PC-9 (cell line): ENCODE data around the gene CTRB2. TPM values are rescaled to one million over a fixed set of nuclear protein-coding genes. Genes with fewer than 3 reads are reported as not detected.

Experiments used
- BruUV-seq: library from RNA; stranded (reverse); fragments of 400-500 nt; replicated peaks from 2 replicates; lab custom pipeline; 2021; lab: Mats Ljungman, UMichigan
- CTCF ChIA-PET: fragments of 300-600 bp; sonication (Branson Sonifier 250); formaldehyde crosslinking; loops from one replicate; lab custom pipeline; 2022; ENCODE audit warnings: antibody characterized with exemption; lab: Charles Lee
- POLR2A ChIA-PET: fragments of 300-600 bp; sonication (Branson Sonifier 250); formaldehyde crosslinking; loops from one replicate; lab custom pipeline; 2022; ENCODE audit warnings: antibody characterized with exemption; ENCODE audit not compliant: unreplicated experiment; lab: Charles Lee
- DNase-seq, 2 experiments: peaks; one replicate each; pipeline versions ENCODE4 v3.0.0 to v3.0.0-alpha.2; 2015 to 2022; ENCODE audit warnings: mixed read lengths in 1 of 2
- H2AFZ ChIP-seq: fragments of 200-600 bp; sonication (generic); 2 replicates; pipeline ENCODE4 v1.8.1; 2017; ENCODE audit warnings: antibody characterized with exemption
- H3F3A ChIP-seq: fragments of 200-600 bp; sonication (generic); 2 replicates; pipeline ENCODE4 v1.8.1; 2017; ENCODE audit warnings: antibody characterized with exemption, mild to moderate bottlenecking, low read depth; ENCODE audit not compliant: insufficient read depth
- H3K27ac ChIP-seq: fragments of 200-600 bp; sonication (generic); 2 replicates; pipeline ENCODE4 v1.6.1; 2016; ENCODE audit warnings: mixed run types
- H3K27me3 ChIP-seq: fragments of 200-600 bp; sonication (generic); 2 replicates; pipeline ENCODE4 v1.6.1; 2016; ENCODE audit warnings: low read depth, mixed run types; ENCODE audit not compliant: insufficient read depth
- H3K36me3 ChIP-seq: fragments of 200-600 bp; sonication (generic); 2 replicates; pipeline ENCODE4 v1.6.1; 2016; ENCODE audit warnings: low read depth, mixed run types
- H3K4me1 ChIP-seq: fragments of 200-600 bp; sonication (generic); replicated peaks from 2 replicates; pipeline ENCODE4 v1.6.1; 2016; ENCODE audit warnings: mixed run types; ENCODE audit not compliant: insufficient read depth
- H3K4me2 ChIP-seq: fragments of 200-600 bp; sonication (generic); 2 replicates; pipeline ENCODE4 v1.6.1; 2017; ENCODE audit warnings: mixed run types
- H3K4me3 ChIP-seq: fragments of 200-600 bp; sonication (generic); 2 replicates; pipeline ENCODE4 v1.6.1; 2016; ENCODE audit warnings: mixed run types
- H3K79me2 ChIP-seq: fragments of 200-600 bp; sonication (generic); 2 replicates; pipeline ENCODE4 v1.6.1; 2017; ENCODE audit warnings: low read depth, mixed run types
- H3K9me2 ChIP-seq: fragments of 200-600 bp; sonication (generic); 2 replicates; pipeline ENCODE4 v1.8.1; 2017; ENCODE audit warnings: mild to moderate bottlenecking; ENCODE audit not compliant: insufficient read depth
- H3K9me3 ChIP-seq: fragments of 200-600 bp; sonication (generic); 2 replicates; pipeline ENCODE4 v1.8.1; 2016; ENCODE audit warnings: low read depth; ENCODE audit not compliant: insufficient read depth
- H4K20me1 ChIP-seq: fragments of 200-600 bp; sonication (generic); 2 replicates; pipeline ENCODE4 v1.8.1; 2017; ENCODE audit not compliant: insufficient read depth
- CTCF ChIP-seq: fragments of 200-600 bp; sonication (generic); conservative IDR thresholded peaks from 2 replicates; pipeline ENCODE4 v1.6.1; 2017; ENCODE audit warnings: mixed run types, antibody characterized with exemption, mild to moderate bottlenecking, moderate library complexity
- EZH2 ChIP-seq: fragments of 200-600 bp; sonication (generic); IDR thresholded peaks from 2 replicates; pipeline ENCODE4 v1.8.0; 2017; ENCODE audit warnings: antibody characterized with exemption, low read depth
- intact Hi-C: fragments of 100-400 bp; cut with micrococcal nuclease; formaldehyde crosslinking; loops from one replicate; pipeline ENCODE4 v1.10.0; 2022; ENCODE audit not compliant: unreplicated experiment
- total RNA-seq: library from RNA; stranded (reverse); gene quantifications from 2 replicates; pipeline ENCODE4 v1.2.3, GENCODE V29; 2021

CTRB2 gene
- total RNA-seq, 1 experiment from 2014 or later: not detected

- no peak for TF ChIP-seq EZH2
- TF ChIP-seq CTCF: no peak
- no peak for DNase-seq
- no TSS peak for BruUV-seq
- peaks cover 63% of the 10 kb centered on the region for H3K4me1 ChIP-seq
- no peak overlapping the region for H3K27ac ChIP-seq
- H3F3A ChIP-seq: peaks cover 33% of the 10 kb centered on the region
- no peaks in the 10 kb centered on the region for H3K9me3 ChIP-seq
- no peaks in the 10 kb centered on the region for H3K9me2 ChIP-seq
- ChIA-PET POLR2A (interaction anchor here (0.6 to 0.9 kb wide), 2 partner anchors 31 to 80 kb away, joined by 4 read pairs; no protein-coding TSS in a partner anchor), CTCF (no interaction called here)
- intact Hi-C loops: no loop called here
- no peaks in the 10 kb centered on the region for H3K36me3 ChIP-seq
- H2AFZ ChIP-seq: no peak overlapping the region
- peaks cover 45% of the 10 kb centered on the region for H4K20me1 ChIP-seq
- peaks cover 59% of the 10 kb centered on the region for H3K79me2 ChIP-seq
- H3K27me3 ChIP-seq: no peaks in the 10 kb centered on the region
- H3K4me3 ChIP-seq: peak overlapping the region; percentile 71; the same call in 1 of the 2 replicates
- H3K4me2 ChIP-seq: peak overlapping the region; percentile 79
These were observed 42.5 kb upstream of the CTRB2 start for GRCh38 chr16:75249441-75249840.

GRCh38 chr16:75248536-75249380 lies 41.8 kb upstream of the CTRB2 start:
- no peaks in the 10 kb centered on the region for H3K27me3 ChIP-seq
- no peak overlapping the region for H3K27ac ChIP-seq
- DNase-seq: no peak
- H3K4me1 ChIP-seq: peaks cover 68% of the 10 kb centered on the region
- H3K79me2 ChIP-seq: peaks cover 66% of the 10 kb centered on the region
- no TSS peak for BruUV-seq
- no peak for TF ChIP-seq EZH2
- no peak for TF ChIP-seq CTCF
- H3K36me3 ChIP-seq: no peaks in the 10 kb centered on the region
- ChIA-PET CTCF (no interaction called here), POLR2A (no interaction called here)
- H2AFZ ChIP-seq: no peak overlapping the region
- no peaks in the 10 kb centered on the region for H3K9me2 ChIP-seq
- peaks cover 38% of the 10 kb centered on the region for H4K20me1 ChIP-seq
- peaks cover 36% of the 10 kb centered on the region for H3F3A ChIP-seq
- intact Hi-C loops: no loop called here
- H3K4me2 ChIP-seq: peak overlapping the region; percentile 76; the same call in 1 of the 2 replicates
- H3K9me3 ChIP-seq: no peaks in the 10 kb centered on the region
- H3K4me3 ChIP-seq: no peak overlapping the region

- no peak for DNase-seq
- no peak for TF ChIP-seq EZH2
- TF ChIP-seq CTCF: no peak
- ChIA-PET POLR2A (no interaction called here), CTCF (no interaction called here)
- no TSS peak for BruUV-seq
- Histone ChIP-seq H3K9me3 (no peaks in the 10 kb centered on the region), H3K79me2 (peaks cover 72% of the 10 kb centered on the region), H3F3A (peaks cover 36% of the 10 kb centered on the region), H3K4me1 (peaks cover 72% of the 10 kb centered on the region), H2AFZ (no peak overlapping the region), H3K36me3 (no peaks in the 10 kb centered on the region), H4K20me1 (peaks cover 35% of the 10 kb centered on the region), H3K4me2 (peak overlapping the region; percentile 76; the same call in 1 of the 2 replicates), H3K9me2 (no peaks in the 10 kb centered on the region), H3K4me3 (no peak overlapping the region), H3K27me3 (no peaks in the 10 kb centered on the region), H3K27ac (no peak overlapping the region; the same call in 1 of the 2 replicates)
- intact Hi-C loops: no loop called here
These were observed 41.2 kb upstream of the CTRB2 start for GRCh38 chr16:75248142-75248535.
